Left lung (tissue), 10 donors: Measurements from ENCODE around the gene STAT4. TPM values are rescaled to one million over a fixed set of nuclear protein-coding genes. Genes with fewer than 3 reads are reported as not detected.
"Not testable (repeated sequence)": the region's sequence is repeated elsewhere in the genome, so short reads cannot be mapped to it uniquely, and the experiment has no call there.

Experiments
- ATAC-seq: fragments of 200-7000 bp; cut with Tn5 transposase; one replicate; pipeline ENCODE4 v1.9.1; 2020; ENCODE audit warnings: moderate library complexity
- DNase-seq, 4 donors: peaks; one replicate each; pipeline ENCODE4 v3.0.0-alpha.2; 2013 to 2020
- H3K27ac ChIP-seq, 2 donors: fragments of 200-600 bp; sonication (generic) in 1 of 2; one replicate each; pipeline versions ENCODE4 v1.5.0 to v1.8.0; 2020 to 2021
- H3K27me3 ChIP-seq, 2 donors: fragments of 200-600 bp; sonication (generic) in 1 of 2; one replicate each; pipeline versions ENCODE4 v1.5.0 to v1.8.0; 2020 to 2021
- H3K36me3 ChIP-seq, 2 donors: fragments of 200-600 bp; sonication (generic) in 1 of 2; one replicate each; pipeline versions ENCODE4 v1.5.0 to v1.8.0; 2020 to 2021
- H3K4me1 ChIP-seq, 2 donors: fragments of 200-600 bp; one replicate each; pipeline ENCODE4 v1.8.0; 2021
- H3K4me3 ChIP-seq, 2 donors: fragments of 200-600 bp; sonication (generic) in 1 of 2; one replicate each; pipeline versions ENCODE4 v1.5.0 to v1.8.0; 2020 to 2021; ENCODE audit warnings: mild to moderate bottlenecking in 1 of 2
- H3K9me3 ChIP-seq, 2 donors: fragments of 200-600 bp; sonication (generic) in 1 of 2; one replicate each; pipeline versions ENCODE4 v1.5.0 to v1.8.0; 2020 to 2021
- intact Hi-C, 2 donors: fragments of 100-400 bp; cut with DNase I; formaldehyde crosslinking; loops; one replicate each; pipeline versions ENCODE4 v1.11.2 to v1.14.2; 2022
- polyA plus RNA-seq, 6 donors: library from polyadenylated mRNA; unstranded; fragments of 120-200 nt; gene quantifications; one replicate each; pipeline ENCODE4 v1.2.1, GENCODE V29; 2013; ENCODE audit not compliant: insufficient read length in 6 of 6
- total RNA-seq, 2 donors: library from RNA; stranded (reverse); fragmentation: NEBNext Ultra II Directional; extraction: Animal tissue kit (Norgen Biotek cat#: 25700); gene quantifications; one replicate each; pipeline ENCODE4 v1.2.1, GENCODE V29; 2021
- TF ChIP-seq, protein P1 (sequence below), 2 donors: fragments of 200-600 bp; sonication (generic) in 1 of 2; IDR thresholded peaks; one replicate each; pipeline versions ENCODE4 v1.5.0 to v1.8.0; 2021; ENCODE audit warnings: antibody characterized with exemption in 2 of 2
- donor health status: DM: no; HTN: yes; CAD: no.
- donor health status: DM: no; HTN: no; CAD: no.

Gene STAT4
- total and polyA plus RNA-seq, 8 donors: 4.4 to 11.5 (median 7.4) TPM

DNA sequence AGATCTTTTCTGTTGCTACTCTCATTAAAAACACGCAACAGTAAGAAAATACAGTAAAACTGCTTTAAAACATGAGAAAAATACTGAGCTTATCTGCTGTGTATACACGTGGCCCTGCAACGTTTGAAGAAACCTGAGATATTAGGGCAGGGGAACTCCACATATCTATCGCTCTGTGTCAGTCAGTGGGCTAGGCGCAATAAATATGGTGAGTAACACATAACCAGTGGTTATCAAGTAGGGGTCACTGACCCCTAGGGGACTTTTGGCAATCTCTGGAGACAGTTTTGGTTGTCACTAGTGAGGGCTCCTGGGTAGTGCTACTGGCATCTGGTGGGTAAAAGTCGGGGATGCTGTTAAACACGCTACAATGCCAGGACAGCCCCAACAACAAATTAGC, 151.7 kb downstream of the STAT4 start:
- no peak for ATAC-seq
- TF ChIP-seq, protein P1, sequence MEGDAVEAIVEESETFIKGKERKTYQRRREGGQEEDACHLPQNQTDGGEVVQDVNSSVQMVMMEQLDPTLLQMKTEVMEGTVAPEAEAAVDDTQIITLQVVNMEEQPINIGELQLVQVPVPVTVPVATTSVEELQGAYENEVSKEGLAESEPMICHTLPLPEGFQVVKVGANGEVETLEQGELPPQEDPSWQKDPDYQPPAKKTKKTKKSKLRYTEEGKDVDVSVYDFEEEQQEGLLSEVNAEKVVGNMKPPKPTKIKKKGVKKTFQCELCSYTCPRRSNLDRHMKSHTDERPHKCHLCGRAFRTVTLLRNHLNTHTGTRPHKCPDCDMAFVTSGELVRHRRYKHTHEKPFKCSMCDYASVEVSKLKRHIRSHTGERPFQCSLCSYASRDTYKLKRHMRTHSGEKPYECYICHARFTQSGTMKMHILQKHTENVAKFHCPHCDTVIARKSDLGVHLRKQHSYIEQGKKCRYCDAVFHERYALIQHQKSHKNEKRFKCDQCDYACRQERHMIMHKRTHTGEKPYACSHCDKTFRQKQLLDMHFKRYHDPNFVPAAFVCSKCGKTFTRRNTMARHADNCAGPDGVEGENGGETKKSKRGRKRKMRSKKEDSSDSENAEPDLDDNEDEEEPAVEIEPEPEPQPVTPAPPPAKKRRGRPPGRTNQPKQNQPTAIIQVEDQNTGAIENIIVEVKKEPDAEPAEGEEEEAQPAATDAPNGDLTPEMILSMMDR (IDR thresholded peaks at IDR 0.05): no peak
- peaks cover 0 to 7% of the 10 kb centered on the region in 2 donors for H3K4me1 ChIP-seq
- H3K27me3 ChIP-seq: no peaks in the 10 kb centered on the region
- DNase-seq: no peak
- no peaks in the 10 kb centered on the region for H3K9me3 ChIP-seq
- H3K27ac ChIP-seq: no peak overlapping the region
- no peak overlapping the region for H3K4me3 ChIP-seq
- intact Hi-C loops: no loop called here
- peaks cover 0 to 100% of the 10 kb centered on the region in 2 donors for H3K36me3 ChIP-seq

DNA sequence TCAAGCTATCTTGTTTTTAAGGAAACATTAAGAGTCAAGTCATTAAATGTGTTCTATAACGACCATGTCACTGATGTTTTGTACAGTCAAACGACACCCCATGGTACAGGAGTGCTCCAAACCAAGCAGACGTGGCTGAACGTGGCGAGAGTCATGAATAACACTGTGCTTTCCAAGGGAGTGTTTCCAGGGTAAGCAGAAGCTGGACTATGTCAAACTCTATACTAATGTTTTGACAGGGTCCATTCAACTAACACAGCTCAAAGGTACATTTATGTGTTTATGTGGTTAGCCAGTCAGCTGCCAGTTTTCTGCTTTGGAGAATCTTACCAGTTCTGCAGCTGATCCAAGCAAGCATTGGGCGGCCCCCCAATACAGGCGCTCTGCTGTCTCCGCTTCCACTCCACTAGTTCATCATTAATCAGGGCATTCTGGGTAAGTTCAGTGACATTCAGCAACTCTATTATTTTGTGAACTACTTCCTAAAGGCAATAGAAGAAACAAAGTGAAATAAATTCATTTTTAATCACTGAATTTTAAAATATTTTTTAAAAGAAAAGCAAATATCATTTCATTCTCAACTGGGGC, 153.2 kb downstream of the STAT4 start:
- intact Hi-C loops: no loop called here
- H3K4me1 ChIP-seq: peaks cover 0 to 7% of the 10 kb centered on the region in 2 donors
- H3K27me3 ChIP-seq: no peaks in the 10 kb centered on the region
- no peak overlapping the region for H3K4me3 ChIP-seq
- DNase-seq (no peak), ATAC-seq (no peak)
- TF ChIP-seq, protein P1 (IDR thresholded peaks at IDR 0.05): no peak
- peak overlapping the region in 1 of 2 donors; percentile 3 for H3K27ac ChIP-seq
- H3K9me3 ChIP-seq: no peaks in the 10 kb centered on the region
- peaks cover 0 to 100% of the 10 kb centered on the region in 2 donors for H3K36me3 ChIP-seq

DNA sequence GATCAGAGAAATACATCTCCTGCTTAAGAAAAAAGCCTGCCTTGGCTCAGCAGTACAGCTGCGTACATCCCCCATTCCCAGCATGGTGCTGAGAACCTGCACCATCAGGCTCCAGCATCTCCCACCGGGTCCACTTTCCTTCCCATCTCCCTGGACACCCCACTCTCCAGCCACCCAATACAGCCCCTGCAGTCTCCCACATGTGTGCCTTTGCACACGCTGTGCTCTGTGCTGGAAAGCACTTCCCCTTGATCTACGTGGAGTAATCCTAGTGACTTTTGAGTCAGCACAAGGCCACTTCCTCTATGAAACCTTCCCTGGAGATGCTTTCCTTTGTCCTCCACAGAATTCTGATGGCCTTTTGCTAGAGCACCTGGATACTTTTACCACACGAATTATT, 153.8 kb downstream of the STAT4 start:
- ATAC-seq: peak; percentile 65
- TF ChIP-seq, protein P1 (IDR thresholded peaks at IDR 0.05): no peak
- H3K27me3 ChIP-seq: no peaks in the 10 kb centered on the region
- peaks cover 0 to 100% of the 10 kb centered on the region in 2 donors for H3K36me3 ChIP-seq
- no peaks in the 10 kb centered on the region for H3K9me3 ChIP-seq
- H3K4me3 ChIP-seq: no peak overlapping the region
- intact Hi-C loops: no loop called here
- H3K4me1 ChIP-seq: peaks cover 0 to 7% of the 10 kb centered on the region in 2 donors
- no peak for DNase-seq
- peak overlapping the region in 1 of 2 donors; percentile 3 for H3K27ac ChIP-seq

DNA sequence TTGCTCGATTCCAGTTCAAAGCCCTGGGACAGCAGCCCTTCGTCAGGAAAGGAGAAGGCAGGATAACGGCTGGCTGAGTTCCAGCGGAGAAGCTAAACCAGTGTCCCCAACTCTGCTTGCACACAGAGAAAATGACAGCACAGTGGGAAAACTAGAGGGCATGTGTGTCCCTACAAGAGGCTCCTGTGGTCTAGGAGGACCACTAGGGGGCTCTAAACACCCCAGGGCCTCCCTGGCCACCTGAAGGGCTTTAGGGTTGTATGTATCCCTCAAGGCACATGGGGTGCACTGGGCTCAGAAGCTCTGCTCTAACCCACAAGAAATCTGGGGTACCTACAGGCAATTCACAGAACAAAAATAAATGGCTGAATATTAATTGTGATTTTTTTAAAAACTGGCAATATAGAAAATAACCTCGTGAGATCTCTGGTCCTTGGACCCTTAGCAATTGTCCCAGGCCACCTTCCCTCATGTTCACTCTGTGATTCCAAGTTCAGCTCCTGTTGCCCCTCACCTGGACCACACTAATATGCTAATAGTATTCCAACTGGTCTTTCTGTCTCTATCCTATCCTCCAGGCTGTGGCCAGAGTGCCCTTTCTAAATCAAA, 154.4 kb downstream of the STAT4 start:
- H3K36me3 ChIP-seq: peaks cover 0 to 100% of the 10 kb centered on the region in 2 donors
- intact Hi-C loops: no loop called here
- peaks cover 0 to 7% of the 10 kb centered on the region in 2 donors for H3K4me1 ChIP-seq
- peak overlapping the region in 1 of 2 donors; percentile 3 for H3K27ac ChIP-seq
- no peaks in the 10 kb centered on the region for H3K27me3 ChIP-seq
- H3K4me3 ChIP-seq: no peak overlapping the region
- ATAC-seq (peak; percentile 73), DNase-seq (peak in 1 of 4 donors; percentile 33)
- TF ChIP-seq, protein P1 (IDR thresholded peaks at IDR 0.05): peak in 1 of 2 donors; percentile 31
- H3K9me3 ChIP-seq: no peaks in the 10 kb centered on the region

DNA sequence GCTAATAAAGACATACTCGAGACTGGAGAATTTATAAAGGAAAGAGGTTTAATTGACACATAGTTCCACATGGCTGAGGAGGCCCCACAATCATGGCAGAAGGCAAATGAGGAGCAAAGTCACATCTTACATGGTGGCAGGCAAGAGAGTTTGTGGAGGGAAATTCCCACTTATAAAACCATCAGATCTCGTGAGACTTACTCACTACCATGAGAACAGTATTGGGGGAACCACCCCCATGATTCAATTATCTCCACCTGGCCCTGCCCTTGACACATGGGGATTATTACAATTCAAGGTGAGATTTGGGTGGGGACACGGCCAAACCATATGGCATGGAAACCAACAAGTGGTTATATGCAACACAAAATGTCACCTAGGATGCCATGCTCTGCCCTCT, 155.5 kb downstream of the STAT4 start:
- DNase-seq, H3K9me3 ChIP-seq, intact Hi-C loops, H3K4me1 ChIP-seq, H3K4me3 ChIP-seq, ATAC-seq, H3K27ac ChIP-seq, H3K27me3 ChIP-seq: not testable (repeated sequence)
- peaks cover 0 to 100% of the 10 kb centered on the region in 2 donors for H3K36me3 ChIP-seq
